Cerebellar nuclear complex (tissue), 1 donor: ENCODE results near the gene LPIN2.

Source experiments
- DNase-seq, 2 experiments: peaks; one replicate each; lab custom pipeline; 2025; lab: John Stamatoyannopoulos, UW

Gene LPIN2

GRCh38 chr18:2979871-2980790, 32.8 kb downstream of the LPIN2 start:
- DNase-seq = no peak

GRCh38 chr18:2979129-2979528, 33.8 kb downstream of the LPIN2 start:
- no peak for DNase-seq

GRCh38 chr18:2978661-2979106, 34.3 kb downstream of the LPIN2 start:
- DNase-seq = no peak

DNA sequence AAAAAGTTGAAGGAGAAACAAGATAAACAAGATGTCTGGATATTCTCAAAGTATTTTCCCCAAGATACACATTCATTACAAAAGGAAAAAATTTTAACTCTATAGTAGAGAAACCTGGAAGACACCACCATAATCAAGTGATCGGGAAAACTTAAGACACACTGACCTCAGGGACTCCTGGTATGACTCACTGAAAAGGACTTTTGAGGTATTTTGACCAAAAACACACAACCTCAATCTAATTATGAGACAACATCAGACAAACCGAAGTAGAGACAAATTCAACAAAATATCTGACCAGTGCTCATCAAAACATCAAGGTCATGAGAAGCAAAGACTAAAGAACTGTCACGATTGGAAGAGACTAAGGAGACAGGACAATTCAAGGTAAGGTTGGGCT, 34.7 kb downstream of the LPIN2 start:
- DNase-seq = no peak

GRCh38 chr18:2976218-2977132, 36.5 kb downstream of the LPIN2 start:
- DNase-seq = no peak

DNA sequence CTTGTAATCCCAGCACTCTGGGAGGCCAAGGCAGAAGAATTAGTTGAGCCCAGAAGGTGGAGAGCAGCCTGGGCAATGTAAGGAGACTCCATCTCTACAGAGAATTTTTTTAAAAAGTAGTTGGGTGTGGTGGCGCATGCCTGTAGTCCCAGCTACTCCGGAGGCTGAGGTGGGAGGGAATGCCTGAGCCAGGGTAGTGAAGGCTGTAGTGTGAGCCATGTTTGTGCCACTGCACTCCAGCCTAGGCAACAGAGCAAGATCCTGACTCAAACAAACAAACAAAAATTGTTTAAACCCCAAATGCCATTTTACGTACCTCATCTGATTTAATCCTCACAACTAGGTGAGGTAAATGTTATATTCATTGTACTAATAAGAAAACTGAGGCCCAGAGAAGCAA, 38.2 kb downstream of the LPIN2 start:
- no peak for DNase-seq

- DNase-seq = no peak
Observed at GRCh38 chr18:2971741-2972552, 41.0 kb downstream of the LPIN2 start.

- DNase-seq = no peak
Observed at GRCh38 chr18:2970772-2971659, 41.9 kb downstream of the LPIN2 start.

- no peak for DNase-seq
Observed at GRCh38 chr18:2970344-2970743, 42.6 kb downstream of the LPIN2 start.

- no peak for DNase-seq
Observed at GRCh38 chr18:2969695-2970094, 43.2 kb downstream of the LPIN2 start.

DNA sequence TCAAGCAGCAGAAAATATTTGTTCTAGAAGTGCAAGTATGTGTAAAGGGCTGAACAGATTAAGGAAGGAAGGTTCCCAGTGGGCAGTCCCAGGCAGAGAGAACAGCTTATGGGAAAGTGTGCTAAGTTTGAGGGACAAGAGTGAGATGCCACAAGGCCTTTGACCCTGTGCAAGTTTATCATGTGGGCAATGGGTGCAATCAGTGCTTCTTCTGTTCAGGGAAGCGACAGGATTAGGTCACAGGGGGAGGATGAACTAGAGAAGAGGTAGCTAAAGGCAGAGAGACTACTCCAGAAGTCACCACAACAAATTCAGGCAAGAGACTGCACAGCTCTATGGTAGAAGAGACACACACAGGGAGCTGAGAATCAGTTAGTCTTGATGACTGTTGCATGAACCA, 44.3 kb downstream of the LPIN2 start:
- DNase-seq = no peak

GRCh38 chr18:2967820-2968219, 45.1 kb downstream of the LPIN2 start:
- no peak for DNase-seq

GRCh38 chr18:2967357-2967756, 45.6 kb downstream of the LPIN2 start:
- no peak for DNase-seq

DNA sequence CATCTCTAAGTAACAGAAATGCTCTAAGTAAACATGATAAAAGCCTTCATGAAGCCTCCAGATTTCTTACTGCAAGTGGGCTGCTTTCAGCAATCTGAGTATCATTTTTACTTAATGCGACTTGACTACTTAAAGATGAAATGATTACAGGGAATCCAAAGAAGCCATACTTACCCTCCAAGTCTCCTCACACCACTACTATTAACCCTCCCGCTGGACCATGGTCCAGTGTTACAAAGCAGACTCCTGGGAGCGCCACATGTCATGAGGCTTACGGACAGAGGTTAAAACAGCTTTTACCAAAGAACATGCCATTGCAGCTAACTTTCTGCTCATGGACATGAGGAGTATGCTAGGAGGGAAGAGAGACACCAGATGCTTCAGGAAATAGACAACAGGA, 46.4 kb downstream of the LPIN2 start:
- no peak for DNase-seq

- DNase-seq = no peak
Observed at GRCh38 chr18:2965797-2966196, 47.1 kb downstream of the LPIN2 start.

DNA sequence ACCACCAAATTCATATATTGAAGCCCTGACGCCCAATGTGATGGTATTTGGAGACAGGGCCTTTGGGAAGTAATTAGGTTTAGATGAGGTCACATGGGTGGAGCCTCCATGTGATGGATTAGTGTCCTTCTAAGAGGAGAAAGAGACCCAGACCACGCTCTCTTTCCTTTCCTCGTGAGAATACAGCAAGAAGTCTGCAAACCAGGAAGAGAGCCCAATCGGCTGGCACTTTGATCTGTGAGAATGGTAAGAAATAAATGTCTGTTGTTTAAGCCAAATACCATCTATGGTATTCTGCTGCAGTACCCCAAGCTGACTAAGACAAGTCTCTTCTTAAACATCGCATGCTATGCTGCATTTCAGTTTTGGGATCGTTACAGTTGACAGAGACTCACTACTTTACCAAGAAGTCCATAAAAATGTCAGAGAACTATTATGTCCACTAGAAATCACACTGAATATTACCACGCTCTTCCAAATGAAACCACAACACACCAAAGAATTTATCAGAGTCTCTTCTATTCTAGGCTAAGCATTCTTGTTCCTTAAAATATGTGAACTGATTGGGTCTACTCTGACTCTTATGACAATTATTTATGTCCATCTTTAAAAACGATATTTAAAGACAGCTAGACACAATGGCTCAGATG, 48.5 kb downstream of the LPIN2 start:
- DNase-seq = no peak
